ENCODE results near the gene SELENOF. TPM values are rescaled to one million over a fixed set of nuclear protein-coding genes. Genes with fewer than 3 reads are reported as not detected.
A peak's percentile ranks its signal among the peaks of the same experiment; 100 is the strongest.

SELENOF gene
- polyA plus RNA-seq, 4 donors, result 239 to 369 (median 301) TPM

GRCh38 chr1:86860424-86860823 is 53.5 kb downstream of the SELENOF start:
- DNase-seq (ENCODE audit: low read depth in 4 of 4, low spot score in 2 of 4), result no peak

DNA sequence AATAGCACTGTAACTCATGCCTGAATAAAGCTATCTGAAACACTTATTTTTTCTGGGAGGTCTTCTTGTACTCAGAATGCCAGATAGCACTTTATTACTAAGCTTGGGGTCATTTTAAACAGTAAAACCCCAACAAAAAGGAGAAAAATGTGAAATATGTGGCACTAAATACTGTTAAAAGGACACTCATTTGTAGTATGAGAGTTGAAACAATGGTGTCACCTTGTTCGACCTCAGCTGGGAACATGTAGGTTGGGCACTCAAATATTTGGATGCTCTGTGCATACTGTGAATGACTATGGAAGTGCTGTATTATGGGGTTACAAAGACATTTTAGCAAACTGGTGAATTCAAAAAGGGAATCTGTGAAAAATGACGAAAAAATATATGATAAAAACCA is 53.9 kb downstream of the SELENOF start:
- DNase-seq (ENCODE audit: low read depth in 4 of 4, low spot score in 2 of 4), result no peak

- DNase-seq (ENCODE audit: low read depth in 4 of 4, low spot score in 2 of 4), result no peak
Measured at GRCh38 chr1:86858524-86859261, 55.2 kb downstream of the SELENOF start.

DNA sequence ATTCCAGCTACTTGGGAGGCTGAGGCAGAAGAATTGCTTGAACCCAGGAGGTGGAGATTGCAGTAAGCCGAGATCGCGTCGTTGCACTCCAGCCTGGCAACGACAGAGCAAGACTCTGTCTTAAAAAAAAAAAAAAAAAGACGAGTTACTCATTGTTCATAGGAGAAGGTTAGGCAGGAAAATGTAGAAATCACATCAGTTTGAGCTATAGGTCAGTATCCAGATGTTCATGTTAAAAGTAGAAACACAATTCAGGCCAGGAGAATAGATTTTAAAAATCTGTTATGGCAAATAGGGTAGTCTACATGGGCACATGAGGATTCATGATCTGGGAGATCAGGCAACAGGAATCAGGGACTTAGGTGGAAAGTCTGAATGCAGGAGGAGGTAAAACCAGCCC is 57.7 kb downstream of the SELENOF start:
- no peak for DNase-seq (ENCODE audit: low read depth in 4 of 4, low spot score in 2 of 4)

- DNase-seq (ENCODE audit: low read depth in 4 of 4, low spot score in 2 of 4), result no peak
Measured at GRCh38 chr1:86854352-86854751, 59.6 kb downstream of the SELENOF start.

GRCh38 chr1:86852782-86853408 is 61.0 kb downstream of the SELENOF start:
- DNase-seq (ENCODE audit: low read depth in 4 of 4, low spot score in 2 of 4), result no peak

- no peak for DNase-seq (ENCODE audit: low read depth in 4 of 4, low spot score in 2 of 4)
Measured at GRCh38 chr1:86852289-86852688, 61.6 kb downstream of the SELENOF start.

GRCh38 chr1:86849756-86850155 is 64.2 kb downstream of the SELENOF start:
- no peak for DNase-seq (ENCODE audit: low read depth in 4 of 4, low spot score in 2 of 4)

GRCh38 chr1:86848654-86849053 is 65.3 kb downstream of the SELENOF start:
- DNase-seq (ENCODE audit: low read depth in 4 of 4, low spot score in 2 of 4), result no peak

DNA sequence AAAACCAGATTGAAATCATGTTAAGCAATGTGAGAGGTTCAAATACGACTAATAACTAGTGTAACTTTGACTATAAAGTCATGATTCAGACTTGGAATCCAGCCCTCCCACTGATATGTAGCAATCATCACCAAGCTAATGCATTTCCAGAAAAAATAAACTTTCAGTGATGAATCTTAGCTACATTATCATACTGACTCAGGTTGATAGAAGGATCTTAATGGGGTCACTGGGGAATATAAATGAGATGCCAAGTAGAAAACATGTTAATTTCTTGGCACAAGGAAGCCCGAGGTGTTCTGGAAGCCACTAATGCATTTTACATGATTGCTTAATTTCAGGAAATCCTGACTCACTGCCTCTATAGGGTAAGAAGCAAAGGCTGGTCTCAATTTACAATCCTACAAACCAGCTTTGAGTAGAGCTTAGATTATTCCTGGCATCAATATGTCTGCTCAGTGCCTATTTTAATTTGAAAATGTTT is 67.7 kb downstream of the SELENOF start:
- no peak for DNase-seq (ENCODE audit: low read depth in 4 of 4, low spot score in 2 of 4)

DNA sequence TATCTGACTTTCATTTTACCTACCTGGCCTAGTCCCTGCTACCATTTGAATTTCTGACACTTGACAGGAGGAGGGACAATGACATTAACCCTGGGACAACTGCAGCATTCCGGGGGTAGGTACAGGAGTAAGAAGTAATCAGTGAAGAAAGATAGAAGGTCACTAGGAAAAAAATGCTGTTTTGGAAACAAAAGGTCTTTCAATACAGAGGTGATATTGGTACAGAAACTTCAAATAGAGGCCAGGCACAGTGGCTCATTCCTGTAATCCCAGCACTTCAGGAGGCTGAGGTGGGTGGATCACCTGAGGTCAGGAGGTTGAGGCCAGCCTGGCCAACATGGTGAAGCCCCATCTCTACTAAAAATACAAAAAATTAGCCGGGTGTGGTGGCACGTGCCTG is 68.4 kb downstream of the SELENOF start:
- DNase-seq (ENCODE audit: low read depth in 4 of 4, low spot score in 2 of 4), result no peak

- no peak for DNase-seq (ENCODE audit: low read depth in 4 of 4, low spot score in 2 of 4)
Measured at GRCh38 chr1:86841116-86841515, 72.8 kb downstream of the SELENOF start.

- DNase-seq (ENCODE audit: low read depth in 4 of 4, low spot score in 2 of 4), result peak; percentile 23 to 70 (median 45)
Measured at GRCh38 chr1:86833461-86834215, 80.3 kb downstream of the SELENOF start.

- no peak for DNase-seq (ENCODE audit: low read depth in 4 of 4, low spot score in 2 of 4)
Measured at GRCh38 chr1:86832433-86832832, 81.5 kb downstream of the SELENOF start.

DNA sequence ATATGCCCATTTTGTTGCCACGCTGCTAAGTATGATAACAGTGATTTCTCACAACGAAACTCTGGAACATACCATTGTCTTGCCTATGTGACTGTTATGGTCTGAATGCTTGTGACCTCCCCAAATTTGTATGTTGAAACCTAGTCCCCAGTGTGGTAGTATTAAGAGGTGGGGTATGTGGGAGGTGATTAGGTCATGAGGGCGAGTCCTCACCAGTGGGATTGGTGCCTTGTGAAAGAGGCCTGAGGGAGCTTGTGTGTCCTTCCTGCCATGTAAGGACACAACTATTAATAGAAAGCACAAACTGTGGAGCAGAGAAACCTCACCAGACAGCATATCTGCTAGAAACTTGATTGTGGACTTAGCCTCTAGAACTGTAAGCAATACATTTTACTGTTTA is 84.6 kb downstream of the SELENOF start:
- DNase-seq (ENCODE audit: low read depth in 4 of 4, low spot score in 2 of 4), result no peak

DNA sequence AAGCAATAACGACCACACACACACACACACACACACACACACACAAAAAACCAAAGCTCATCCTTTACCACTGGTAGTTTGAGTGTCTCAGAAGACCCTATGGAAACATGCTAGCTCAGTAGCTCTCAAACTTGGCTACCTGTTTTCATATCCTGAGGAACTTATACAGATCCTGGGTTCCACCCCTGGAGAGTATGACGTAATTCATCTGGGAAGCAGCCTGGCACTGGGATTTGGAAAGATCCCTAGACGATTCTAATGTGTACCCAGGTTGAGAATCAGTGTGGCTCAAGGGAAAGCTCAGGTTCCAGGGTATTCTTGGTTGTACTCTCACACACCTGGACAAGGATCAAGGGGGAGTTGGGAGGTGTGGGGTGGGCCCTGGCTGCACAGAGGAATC is 85.9 kb downstream of the SELENOF start:
- DNase-seq (ENCODE audit: low read depth in 4 of 4, low spot score in 2 of 4), result no peak

DNA sequence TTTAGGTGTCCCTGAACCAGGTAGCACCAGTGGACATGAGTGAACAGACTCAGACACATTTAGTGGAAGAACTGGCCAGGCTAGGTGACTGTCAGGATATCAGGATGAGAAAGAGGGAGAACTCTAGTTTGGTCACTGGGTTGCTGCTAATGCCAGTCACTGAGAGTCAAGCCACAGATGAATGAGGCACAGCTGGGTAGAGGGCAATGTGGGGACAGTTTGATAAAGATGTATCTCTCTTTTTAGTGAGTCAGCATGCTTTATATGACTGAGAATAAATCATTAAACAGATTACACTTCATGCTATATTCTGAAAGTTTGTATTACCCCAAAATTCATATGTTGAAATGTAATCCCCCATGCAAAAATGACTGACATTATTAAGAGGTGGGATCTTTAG is 87.1 kb downstream of the SELENOF start:
- no peak for DNase-seq (ENCODE audit: low read depth in 4 of 4, low spot score in 2 of 4)

- no peak for DNase-seq (ENCODE audit: low read depth in 4 of 4, low spot score in 2 of 4)
Measured at GRCh38 chr1:86825319-86825718, 88.6 kb downstream of the SELENOF start.

GRCh38 chr1:86823821-86824500 is 90.0 kb downstream of the SELENOF start:
- no peak for DNase-seq (ENCODE audit: low read depth in 4 of 4, low spot score in 2 of 4)

- DNase-seq (ENCODE audit: low read depth in 4 of 4, low spot score in 2 of 4), result no peak
Measured at GRCh38 chr1:86823386-86823785, 90.5 kb downstream of the SELENOF start.

- no peak for DNase-seq (ENCODE audit: low read depth in 4 of 4, low spot score in 2 of 4)
Measured at GRCh38 chr1:86822459-86822858, 91.5 kb downstream of the SELENOF start.
